ENCODE measurements around the gene AKAP12. TPM values are rescaled to one million over a fixed set of nuclear protein-coding genes. Genes with fewer than 3 reads are reported as not detected.

The AKAP12 gene
- polyA plus RNA-seq, 1 donor from 2014 or later: 21.5 TPM

DNA sequence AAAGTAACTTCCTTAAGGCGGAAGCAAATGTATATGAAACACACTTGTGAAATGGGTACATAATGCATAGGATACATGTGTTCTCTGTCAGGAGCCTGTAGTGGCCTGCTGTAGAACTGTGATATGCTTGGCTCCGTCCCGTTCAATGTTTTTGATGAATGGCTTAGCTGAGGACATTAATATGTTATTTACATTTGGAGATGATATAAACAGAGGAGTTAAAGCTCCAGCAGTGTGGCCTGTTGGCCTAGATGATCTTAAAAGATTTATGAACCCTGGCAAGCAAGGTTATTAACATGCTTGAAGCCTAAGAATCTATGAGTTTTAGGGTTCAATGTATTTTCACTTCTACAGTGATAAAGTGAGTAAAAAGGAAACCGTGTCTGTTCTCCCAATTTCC is 59.2 kb downstream of the AKAP12 start:
- Histone ChIP-seq H3F3A (ENCODE audit: insufficient read depth, low read length, poor library complexity, severe bottlenecking) (no peaks in the 10 kb centered on the region), H4K20me1 (ENCODE audit: insufficient read depth) (no peaks in the 10 kb centered on the region), H3K79me2 (replicated peaks; ENCODE audit: insufficient read depth, low read length) (no peaks in the 10 kb centered on the region), H3K27ac (ENCODE audit: low read length) (no peak overlapping the region), H3K36me3 (ENCODE audit: insufficient read depth, low read length) (no peaks in the 10 kb centered on the region), H3K4me3 (ENCODE audit: low read length) (no peak overlapping the region), H3K9ac (ENCODE audit: low read length) (no peak overlapping the region), H3K9me3 (ENCODE audit: low read length) (no peaks in the 10 kb centered on the region), H3K27me3 (ENCODE audit: insufficient read depth, low read depth, low read length) (no peaks in the 10 kb centered on the region), H3K4me2 (ENCODE audit: low read length) (no peak overlapping the region), H2AFZ (ENCODE audit: low read depth, low read length) (no peak overlapping the region), H3K9me2 (ENCODE audit: insufficient read depth, low read length) (no peaks in the 10 kb centered on the region)
- TF ChIP-seq MXI1 (conservative IDR thresholded peaks at IDR 0.05; ENCODE audit: poor library complexity, severe bottlenecking) (no peak), EZH2 (IDR thresholded peaks at IDR 0.05; ENCODE audit: borderline replicate concordance, insufficient read depth, low read length, poor library complexity, severe bottlenecking) (no peak), RAD21 (conservative IDR thresholded peaks at IDR 0.05) (no peak), EP300 (conservative IDR thresholded peaks at IDR 0.05; ENCODE audit: poor library complexity, severe bottlenecking) (no peak), SMC3 (conservative IDR thresholded peaks at IDR 0.05; ENCODE audit: poor library complexity) (no peak), TAF1 (IDR thresholded peaks at IDR 0.05; ENCODE audit: low read depth) (no peak)
- TF ChIP-seq, protein P1, sequence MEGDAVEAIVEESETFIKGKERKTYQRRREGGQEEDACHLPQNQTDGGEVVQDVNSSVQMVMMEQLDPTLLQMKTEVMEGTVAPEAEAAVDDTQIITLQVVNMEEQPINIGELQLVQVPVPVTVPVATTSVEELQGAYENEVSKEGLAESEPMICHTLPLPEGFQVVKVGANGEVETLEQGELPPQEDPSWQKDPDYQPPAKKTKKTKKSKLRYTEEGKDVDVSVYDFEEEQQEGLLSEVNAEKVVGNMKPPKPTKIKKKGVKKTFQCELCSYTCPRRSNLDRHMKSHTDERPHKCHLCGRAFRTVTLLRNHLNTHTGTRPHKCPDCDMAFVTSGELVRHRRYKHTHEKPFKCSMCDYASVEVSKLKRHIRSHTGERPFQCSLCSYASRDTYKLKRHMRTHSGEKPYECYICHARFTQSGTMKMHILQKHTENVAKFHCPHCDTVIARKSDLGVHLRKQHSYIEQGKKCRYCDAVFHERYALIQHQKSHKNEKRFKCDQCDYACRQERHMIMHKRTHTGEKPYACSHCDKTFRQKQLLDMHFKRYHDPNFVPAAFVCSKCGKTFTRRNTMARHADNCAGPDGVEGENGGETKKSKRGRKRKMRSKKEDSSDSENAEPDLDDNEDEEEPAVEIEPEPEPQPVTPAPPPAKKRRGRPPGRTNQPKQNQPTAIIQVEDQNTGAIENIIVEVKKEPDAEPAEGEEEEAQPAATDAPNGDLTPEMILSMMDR (IDR thresholded peaks at IDR 0.05; ENCODE audit: poor library complexity, severe bottlenecking): no peak
- TF ChIP-seq, protein P2, sequence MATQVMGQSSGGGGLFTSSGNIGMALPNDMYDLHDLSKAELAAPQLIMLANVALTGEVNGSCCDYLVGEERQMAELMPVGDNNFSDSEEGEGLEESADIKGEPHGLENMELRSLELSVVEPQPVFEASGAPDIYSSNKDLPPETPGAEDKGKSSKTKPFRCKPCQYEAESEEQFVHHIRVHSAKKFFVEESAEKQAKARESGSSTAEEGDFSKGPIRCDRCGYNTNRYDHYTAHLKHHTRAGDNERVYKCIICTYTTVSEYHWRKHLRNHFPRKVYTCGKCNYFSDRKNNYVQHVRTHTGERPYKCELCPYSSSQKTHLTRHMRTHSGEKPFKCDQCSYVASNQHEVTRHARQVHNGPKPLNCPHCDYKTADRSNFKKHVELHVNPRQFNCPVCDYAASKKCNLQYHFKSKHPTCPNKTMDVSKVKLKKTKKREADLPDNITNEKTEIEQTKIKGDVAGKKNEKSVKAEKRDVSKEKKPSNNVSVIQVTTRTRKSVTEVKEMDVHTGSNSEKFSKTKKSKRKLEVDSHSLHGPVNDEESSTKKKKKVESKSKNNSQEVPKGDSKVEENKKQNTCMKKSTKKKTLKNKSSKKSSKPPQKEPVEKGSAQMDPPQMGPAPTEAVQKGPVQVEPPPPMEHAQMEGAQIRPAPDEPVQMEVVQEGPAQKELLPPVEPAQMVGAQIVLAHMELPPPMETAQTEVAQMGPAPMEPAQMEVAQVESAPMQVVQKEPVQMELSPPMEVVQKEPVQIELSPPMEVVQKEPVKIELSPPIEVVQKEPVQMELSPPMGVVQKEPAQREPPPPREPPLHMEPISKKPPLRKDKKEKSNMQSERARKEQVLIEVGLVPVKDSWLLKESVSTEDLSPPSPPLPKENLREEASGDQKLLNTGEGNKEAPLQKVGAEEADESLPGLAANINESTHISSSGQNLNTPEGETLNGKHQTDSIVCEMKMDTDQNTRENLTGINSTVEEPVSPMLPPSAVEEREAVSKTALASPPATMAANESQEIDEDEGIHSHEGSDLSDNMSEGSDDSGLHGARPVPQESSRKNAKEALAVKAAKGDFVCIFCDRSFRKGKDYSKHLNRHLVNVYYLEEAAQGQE (IDR thresholded peaks at IDR 0.05; ENCODE audit: borderline replicate concordance): no peak

DNA sequence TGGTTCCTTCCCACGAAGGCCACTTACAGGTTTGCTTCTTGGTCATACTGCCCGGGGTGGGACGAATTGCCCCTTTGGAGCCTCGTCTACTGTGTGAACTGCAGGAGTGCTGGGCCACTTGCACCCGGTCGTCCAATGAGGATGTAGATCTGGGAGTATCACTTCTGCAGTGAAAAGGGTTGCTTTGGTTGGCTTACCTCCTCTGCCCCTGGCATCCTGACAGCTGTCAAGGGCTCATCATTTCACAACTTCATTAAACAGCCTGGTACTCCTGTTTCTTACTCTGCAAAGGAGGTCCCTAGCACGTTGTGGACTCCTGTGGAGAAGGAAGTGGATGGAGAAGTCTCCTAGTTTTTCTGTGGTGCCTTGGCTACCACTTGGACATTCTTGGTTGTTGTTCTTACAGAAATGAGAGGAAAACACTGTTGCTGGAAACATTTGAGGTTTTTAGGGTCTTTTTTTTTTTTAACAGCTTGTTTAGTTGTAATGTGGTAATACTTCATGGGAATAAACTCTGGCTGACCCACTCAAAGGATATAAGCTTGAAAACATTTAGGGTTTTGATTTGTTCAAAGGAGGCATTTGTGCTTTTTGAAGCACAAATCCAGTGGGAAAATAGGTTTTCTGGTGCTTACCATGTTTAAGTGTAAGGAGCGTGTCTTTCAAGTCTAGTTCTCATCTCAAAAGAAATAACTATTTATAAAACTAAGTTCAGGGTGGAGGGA is 60.7 kb downstream of the AKAP12 start:
- no peaks in the 10 kb centered on the region for H3K9me3 ChIP-seq (ENCODE audit: low read length)
- no peak overlapping the region for H3K4me2 ChIP-seq (ENCODE audit: low read length)
- no peaks in the 10 kb centered on the region for H3F3A ChIP-seq (ENCODE audit: insufficient read depth, low read length, poor library complexity, severe bottlenecking)
- H3K79me2 ChIP-seq (replicated peaks; ENCODE audit: insufficient read depth, low read length): no peaks in the 10 kb centered on the region
- H3K4me3 ChIP-seq (ENCODE audit: low read length): no peak overlapping the region
- TF ChIP-seq EZH2 (IDR thresholded peaks at IDR 0.05; ENCODE audit: borderline replicate concordance, insufficient read depth, low read length, poor library complexity, severe bottlenecking) (no peak), SMC3 (conservative IDR thresholded peaks at IDR 0.05; ENCODE audit: poor library complexity) (no peak), POLR2AphosphoS5 (IDR thresholded peaks at IDR 0.05) (no peak), MXI1 (conservative IDR thresholded peaks at IDR 0.05; ENCODE audit: poor library complexity, severe bottlenecking) (no peak), RAD21 (conservative IDR thresholded peaks at IDR 0.05) (no peak)
- TF ChIP-seq, protein P2 (IDR thresholded peaks at IDR 0.05; ENCODE audit: borderline replicate concordance): no peak
- TF ChIP-seq, protein P1 (IDR thresholded peaks at IDR 0.05; ENCODE audit: poor library complexity, severe bottlenecking): no peak
- no peak overlapping the region for H2AFZ ChIP-seq (ENCODE audit: low read depth, low read length)
- no peak overlapping the region for H3K27ac ChIP-seq (ENCODE audit: low read length)
- H3K9ac ChIP-seq (ENCODE audit: low read length): no peak overlapping the region
- H3K36me3 ChIP-seq (ENCODE audit: insufficient read depth, low read length): no peaks in the 10 kb centered on the region
- no peaks in the 10 kb centered on the region for H3K9me2 ChIP-seq (ENCODE audit: insufficient read depth, low read length)
- no peaks in the 10 kb centered on the region for H3K27me3 ChIP-seq (ENCODE audit: insufficient read depth, low read depth, low read length)
- no peaks in the 10 kb centered on the region for H4K20me1 ChIP-seq (ENCODE audit: insufficient read depth)

Measured in neural cell (in vitro differentiated cells).